Caco-2 (cell line): ENCODE measurements around the gene KPNA4. TPM values are rescaled to one million over a fixed set of nuclear protein-coding genes. Genes with fewer than 3 reads are reported as not detected.
A peak's percentile ranks its signal among the peaks of the same experiment; 100 is the strongest.

Experiments used
- BruUV-seq: library from RNA; stranded (reverse); fragments of 400-500 nt; replicated peaks from 2 replicates; lab custom pipeline; 2021; lab: Mats Ljungman, UMichigan
- CTCF ChIA-PET: fragments of 300-600 bp; sonication (Branson Sonifier 250); formaldehyde crosslinking; loops from one replicate; lab custom pipeline; 2022; ENCODE audit warnings: antibody characterized with exemption; lab: Charles Lee
- POLR2A ChIA-PET: fragments of 300-600 bp; sonication (Branson Sonifier 250); formaldehyde crosslinking; loops from one replicate; lab custom pipeline; 2022; ENCODE audit warnings: antibody characterized with exemption; lab: Charles Lee
- DNase-seq, 2 experiments: peaks; one replicate each; pipeline versions ENCODE4 v3.0.0 to v3.0.0-alpha.2; 2020 to 2022
- H3K27me3 ChIP-seq: replicated peaks from 2 replicates; pipeline ENCODE4 v1.6.0; 2011; ENCODE audit warnings: low read length; ENCODE audit not compliant: control insufficient read depth, insufficient read depth
- H3K36me3 ChIP-seq: 2 replicates; pipeline ENCODE4 v1.5.1; 2011; ENCODE audit warnings: low read length; ENCODE audit not compliant: control insufficient read depth, insufficient read depth
- H3K4me1 ChIP-seq: fragments of 250-450 bp; sonication (Bioruptor Pico); 2 replicates; pipeline ENCODE4 v1.5.1; 2020; ENCODE audit warnings: mild to moderate bottlenecking
- H3K4me3 ChIP-seq: 2 replicates; pipeline ENCODE4 v1.5.1; 2011; ENCODE audit warnings: low read depth, mild to moderate bottlenecking, control low read depth, low read length
- H3K9me3 ChIP-seq: fragments of 250-450 bp; sonication (Bioruptor Pico); 2 replicates; pipeline ENCODE4 v1.5.1; 2020; ENCODE audit warnings: mild to moderate bottlenecking, moderate library complexity
- H3K27ac Mint-ChIP-seq: one replicate; pipeline ENCODE4 v1.8.0; 2022; ENCODE audit warnings: mixed read lengths; ENCODE audit not compliant: unreplicated experiment
- H3K27me3 Mint-ChIP-seq: one replicate; pipeline ENCODE4 v1.8.0; 2022; ENCODE audit warnings: mixed read lengths; ENCODE audit not compliant: insufficient read depth, unreplicated experiment
- H3K36me3 Mint-ChIP-seq: one replicate; pipeline ENCODE4 v1.8.0; 2022; ENCODE audit warnings: mild to moderate bottlenecking, mixed read lengths; ENCODE audit not compliant: insufficient read depth, unreplicated experiment
- H3K4me1 Mint-ChIP-seq: one replicate; pipeline ENCODE4 v1.8.0; 2022; ENCODE audit warnings: low read depth, mixed read lengths; ENCODE audit not compliant: unreplicated experiment
- H3K4me3 Mint-ChIP-seq: one replicate; pipeline ENCODE4 v1.8.0; 2022; ENCODE audit warnings: mild to moderate bottlenecking, moderate library complexity, mixed read lengths; ENCODE audit not compliant: unreplicated experiment
- H3K9me3 Mint-ChIP-seq: one replicate; pipeline ENCODE4 v1.8.0; 2022; ENCODE audit warnings: mixed read lengths; ENCODE audit not compliant: unreplicated experiment
- intact Hi-C: fragments of 100-400 bp; cut with micrococcal nuclease; formaldehyde crosslinking; loops from one replicate; pipeline ENCODE4 v1.10.0; 2022; ENCODE audit not compliant: unreplicated experiment
- total RNA-seq: library from RNA; stranded (reverse); gene quantifications from 2 replicates; pipeline ENCODE4 v1.2.3, GENCODE V29; 2022
- TF ChIP-seq, protein P1 (sequence below), 2 experiments: fragments of 200-600 bp in 1 of 2; IDR thresholded peaks; 1 replicate in 1 of 2; 2 replicates in 1 of 2; pipeline versions ENCODE4 v1.5.1 to v1.8.0; 2011 to 2022; ENCODE audit warnings: antibody characterized with exemption in 1 of 2, control low read depth in 1 of 2, inconsistent platforms in 1 of 2, low read depth in 1 of 2, low read length in 1 of 2, mild to moderate bottlenecking in 1 of 2, moderate library complexity in 1 of 2; ENCODE audit not compliant: insufficient read depth in 1 of 2, severe bottlenecking in 1 of 2, unreplicated experiment in 1 of 2

Gene KPNA4
- total RNA-seq, 1 experiment from 2014 or later = 60.5 TPM

GRCh38 chr3:160450846-160451245, 114.5 kb downstream of the KPNA4 start:
- Mint-ChIP-seq H3K4me3 (peak overlapping the region; percentile 94), H3K27me3 (no peaks in the 10 kb centered on the region), H3K36me3 (peaks cover 9% of the 10 kb centered on the region), H3K9me3 (no peaks in the 10 kb centered on the region), H3K27ac (no peak overlapping the region), H3K4me1 (no peaks in the 10 kb centered on the region)
- no peak for DNase-seq
- ChIA-PET POLR2A (no interaction called here), CTCF (no interaction called here)
- TF ChIP-seq, protein P1, sequence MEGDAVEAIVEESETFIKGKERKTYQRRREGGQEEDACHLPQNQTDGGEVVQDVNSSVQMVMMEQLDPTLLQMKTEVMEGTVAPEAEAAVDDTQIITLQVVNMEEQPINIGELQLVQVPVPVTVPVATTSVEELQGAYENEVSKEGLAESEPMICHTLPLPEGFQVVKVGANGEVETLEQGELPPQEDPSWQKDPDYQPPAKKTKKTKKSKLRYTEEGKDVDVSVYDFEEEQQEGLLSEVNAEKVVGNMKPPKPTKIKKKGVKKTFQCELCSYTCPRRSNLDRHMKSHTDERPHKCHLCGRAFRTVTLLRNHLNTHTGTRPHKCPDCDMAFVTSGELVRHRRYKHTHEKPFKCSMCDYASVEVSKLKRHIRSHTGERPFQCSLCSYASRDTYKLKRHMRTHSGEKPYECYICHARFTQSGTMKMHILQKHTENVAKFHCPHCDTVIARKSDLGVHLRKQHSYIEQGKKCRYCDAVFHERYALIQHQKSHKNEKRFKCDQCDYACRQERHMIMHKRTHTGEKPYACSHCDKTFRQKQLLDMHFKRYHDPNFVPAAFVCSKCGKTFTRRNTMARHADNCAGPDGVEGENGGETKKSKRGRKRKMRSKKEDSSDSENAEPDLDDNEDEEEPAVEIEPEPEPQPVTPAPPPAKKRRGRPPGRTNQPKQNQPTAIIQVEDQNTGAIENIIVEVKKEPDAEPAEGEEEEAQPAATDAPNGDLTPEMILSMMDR (IDR thresholded peaks at IDR 0.05; ENCODE audit: insufficient read depth in 1 of 2, low read depth in 1 of 2, low read length in 1 of 2, severe bottlenecking in 1 of 2, unreplicated experiment in 1 of 2) = no peak
- no TSS peak for BruUV-seq
- no peak overlapping the region for H3K4me3 ChIP-seq
- H3K4me1 ChIP-seq = 0 out of 2 replicates have a peak, but pooled peaks cover 5% of the 10 kb centered on the region
- no peaks in the 10 kb centered on the region for H3K27me3 ChIP-seq
- intact Hi-C loops = no loop called here
- no peaks in the 10 kb centered on the region for H3K36me3 ChIP-seq
- H3K9me3 ChIP-seq = no peaks in the 10 kb centered on the region

GRCh38 chr3:160449636-160450598, 115.5 kb downstream of the KPNA4 start, which contains the start of gene TRIM59:
Gene TRIM59 (minus strand): TSS chr3:160449786. CDS start chr3:160439183, 10,603 bp downstream.
- no peaks in the 10 kb centered on the region for H3K27me3 ChIP-seq
- Mint-ChIP-seq H3K4me3 (peak within 1 kb of the TSS; percentile 94), H3K4me1 (no peaks in the 10 kb centered on the region), H3K27ac (peak within 1 kb of the TSS; percentile 93), H3K9me3 (no peaks in the 10 kb centered on the region), H3K36me3 (peaks cover 9% of the 10 kb centered on the region), H3K27me3 (no peaks in the 10 kb centered on the region)
- H3K36me3 ChIP-seq = no peaks in the 10 kb centered on the region
- CTCF ChIA-PET = no interaction called here
- DNase-seq = peak; percentile 76 to 89
- no TSS peak for BruUV-seq
- H3K9me3 ChIP-seq = no peaks in the 10 kb centered on the region
- POLR2A ChIA-PET = interaction anchor here (0.6 kb wide), 1 partner anchor 50 kb away, joined by 3 read pairs; no protein-coding TSS in a partner anchor
- intact Hi-C loops = loop anchor here (2.0 kb wide), 1 partner anchor 37 kb away; no protein-coding TSS in a partner anchor
- 0 out of 2 replicates have a peak, but pooled peaks cover 5% of the 10 kb centered on the region for H3K4me1 ChIP-seq
- H3K4me3 ChIP-seq = peak within 1 kb of the TSS; percentile 43
- TF ChIP-seq, protein P1 (IDR thresholded peaks at IDR 0.05; ENCODE audit: insufficient read depth in 1 of 2, low read depth in 1 of 2, low read length in 1 of 2, severe bottlenecking in 1 of 2, unreplicated experiment in 1 of 2) = no peak
